ENCODE measurements around the gene KIF19. TPM values are rescaled to one million over a fixed set of nuclear protein-coding genes. Genes with fewer than 3 reads are reported as not detected.
A peak's percentile ranks its signal among the peaks of the same experiment; 100 is the strongest.

The KIF19 gene
- total RNA-seq, 1 experiment from 2014 or later, result not detected

- Histone ChIP-seq H3K27ac (ENCODE audit: low read length) (no peak overlapping the region), H3K36me3 (ENCODE audit: control insufficient read depth, insufficient read depth, low read length) (no peaks in the 10 kb centered on the region), H3K27me3 (ENCODE audit: control insufficient read depth, insufficient read depth, low read length) (no peaks in the 10 kb centered on the region; the same call in 1 of the 2 replicates), H3K4me1 (ENCODE audit: control insufficient read depth, insufficient read depth, low read length) (no peaks in the 10 kb centered on the region), H3K9me3 (ENCODE audit: control insufficient read depth, insufficient read depth, low read depth, low read length) (no peaks in the 10 kb centered on the region), H3K4me3 (ENCODE audit: low read depth in 2 of 2, low read length in 2 of 2) (no peak overlapping the region)
- intact Hi-C loops (cut with micrococcal nuclease; ENCODE audit: unreplicated experiment), result no loop called here
- BruUV-seq (replicated peaks), result no TSS peak
- no peak for DNase-seq (ENCODE audit: low read depth, low spot score)
- TF ChIP-seq REST (IDR thresholded peaks at IDR 0.05; ENCODE audit: insufficient read depth in 1 of 2, low read depth in 2 of 2, low read length in 1 of 2) (no peak), POLR2AphosphoS5 (IDR thresholded peaks at IDR 0.05; ENCODE audit: low read depth, low read length) (no peak), SIN3A (IDR thresholded peaks at IDR 0.05; ENCODE audit: borderline replicate concordance, insufficient read depth, low read depth, low read length) (no peak), TCF7L2 (IDR thresholded peaks at IDR 0.05; ENCODE audit: low read depth, low read length) (no peak)
- in situ Hi-C loops (cut with HindIII; ENCODE audit: low pct_unique_long_range_greater_than_20kb, low sequenced_read_pairs), result no loop called here
- CTCF ChIA-PET, result no interaction called here
- peak; percentile 27; the same call in 1 of the 2 replicates for ATAC-seq
- POLR2A ChIA-PET, result no interaction called here
These were observed 667 bp upstream of the KIF19 start for GRCh38 chr17:74325376-74325742.

GRCh38 chr17:74326506-74326905, 480 bp downstream of the KIF19 start:
- Histone ChIP-seq H3K9me3 (ENCODE audit: control insufficient read depth, insufficient read depth, low read depth, low read length) (no peaks in the 10 kb centered on the region), H3K4me1 (ENCODE audit: control insufficient read depth, insufficient read depth, low read length) (no peaks in the 10 kb centered on the region), H3K27me3 (ENCODE audit: control insufficient read depth, insufficient read depth, low read length) (no peaks in the 10 kb centered on the region; the same call in 1 of the 2 replicates), H3K36me3 (ENCODE audit: control insufficient read depth, insufficient read depth, low read length) (no peaks in the 10 kb centered on the region), H3K4me3 (ENCODE audit: low read depth in 2 of 2, low read length in 2 of 2) (no peak overlapping the region), H3K27ac (ENCODE audit: low read length) (no peak overlapping the region)
- intact Hi-C loops (cut with micrococcal nuclease; ENCODE audit: unreplicated experiment), result no loop called here
- ChIA-PET POLR2A (no interaction called here), CTCF (no interaction called here)
- BruUV-seq (replicated peaks), result no TSS peak
- in situ Hi-C loops (cut with HindIII; ENCODE audit: low pct_unique_long_range_greater_than_20kb, low sequenced_read_pairs), result no loop called here
- no peak for TF ChIP-seq SIN3A (IDR thresholded peaks at IDR 0.05; ENCODE audit: borderline replicate concordance, insufficient read depth, low read depth, low read length)
- ATAC-seq, result no peak
- DNase-seq (ENCODE audit: low read depth, low spot score), result no peak

GRCh38 chr17:74328487-74328886, 2.5 kb downstream of the KIF19 start:
- in situ Hi-C loops (cut with HindIII; ENCODE audit: low pct_unique_long_range_greater_than_20kb, low sequenced_read_pairs) (no loop called here), intact Hi-C loops (cut with micrococcal nuclease; ENCODE audit: unreplicated experiment) (no loop called here)
- Histone ChIP-seq H3K27ac (ENCODE audit: low read length) (no peak overlapping the region), H3K27me3 (ENCODE audit: control insufficient read depth, insufficient read depth, low read length) (no peaks in the 10 kb centered on the region), H3K4me3 (ENCODE audit: low read depth in 2 of 2, low read length in 2 of 2) (no peak overlapping the region), H3K36me3 (ENCODE audit: control insufficient read depth, insufficient read depth, low read length) (no peaks in the 10 kb centered on the region), H3K4me1 (ENCODE audit: control insufficient read depth, insufficient read depth, low read length) (no peaks in the 10 kb centered on the region), H3K9me3 (ENCODE audit: control insufficient read depth, insufficient read depth, low read depth, low read length) (no peaks in the 10 kb centered on the region)
- CTCF ChIA-PET, result interaction anchor here (0.6 kb wide), 1 partner anchor 19 kb away, joined by 5 read pairs; no protein-coding TSS in a partner anchor
- POLR2A ChIA-PET, result no interaction called here
- DNase-seq (ENCODE audit: low read depth, low spot score) (no peak), ATAC-seq (no peak)
- no TSS peak for BruUV-seq (replicated peaks)
- TF ChIP-seq CTCF (IDR thresholded peaks at IDR 0.05) (no peak), POLR2AphosphoS5 (IDR thresholded peaks at IDR 0.05; ENCODE audit: low read depth, low read length) (no peak), REST (IDR thresholded peaks at IDR 0.05; ENCODE audit: insufficient read depth in 1 of 2, low read depth in 2 of 2, low read length in 1 of 2) (no peak), SIN3A (IDR thresholded peaks at IDR 0.05; ENCODE audit: borderline replicate concordance, insufficient read depth, low read depth, low read length) (no peak), TCF7L2 (IDR thresholded peaks at IDR 0.05; ENCODE audit: low read depth, low read length) (no peak)
